Stimulated activated naive CD4-positive, alpha-beta T cell treated with Interleukin-2 at 50 U/mL for 16 hours (primary cell): Measurements from ENCODE around the gene EPC2.
A peak's percentile ranks its signal among the peaks of the same experiment; 100 is the strongest.
"Not testable (repeated sequence)": the region's sequence is repeated elsewhere in the genome, so short reads cannot be mapped to it uniquely, and the experiment has no call there.

Experiments
- DNase-seq: peaks from one replicate; lab custom pipeline; 2025; lab: John Stamatoyannopoulos, UW

Gene EPC2

GRCh38 chr2:148674063-148675020 lies 29.8 kb downstream of the EPC2 start:
- peak; percentile 9 for DNase-seq

GRCh38 chr2:148675708-148676107 lies 31.2 kb downstream of the EPC2 start:
- no peak for DNase-seq

GRCh38 chr2:148678302-148679179 lies 34.0 kb downstream of the EPC2 start:
- not testable (repeated sequence) for DNase-seq

- DNase-seq: no peak
Observed at GRCh38 chr2:148680462-148680861, 35.9 kb downstream of the EPC2 start.

GRCh38 chr2:148681443-148681842 lies 36.9 kb downstream of the EPC2 start:
- DNase-seq: no peak

- not testable (repeated sequence) for DNase-seq
Observed at GRCh38 chr2:148681862-148682261, 37.3 kb downstream of the EPC2 start.

- DNase-seq: no peak
Observed at GRCh38 chr2:148684507-148684906, 40.0 kb downstream of the EPC2 start.

- no peak for DNase-seq
Observed at GRCh38 chr2:148687543-148687942, 43.0 kb downstream of the EPC2 start.

- DNase-seq: not testable (repeated sequence)
Observed at GRCh38 chr2:148688011-148688410, 43.5 kb downstream of the EPC2 start.

- no peak for DNase-seq
Observed at GRCh38 chr2:148696985-148697384, 52.4 kb downstream of the EPC2 start.

- DNase-seq: no peak
Observed at GRCh38 chr2:148699830-148700229, 55.3 kb downstream of the EPC2 start.

GRCh38 chr2:148701039-148701438 lies 56.5 kb downstream of the EPC2 start:
- no peak for DNase-seq

GRCh38 chr2:148701877-148702276 lies 57.3 kb downstream of the EPC2 start:
- DNase-seq: no peak

- no peak for DNase-seq
Observed at GRCh38 chr2:148702475-148702874, 57.9 kb downstream of the EPC2 start.

- no peak for DNase-seq
Observed at GRCh38 chr2:148704247-148704646, 59.7 kb downstream of the EPC2 start.

- DNase-seq: no peak
Observed at GRCh38 chr2:148716378-148716920, 71.9 kb downstream of the EPC2 start.

- no peak for DNase-seq
Observed at GRCh38 chr2:148718039-148718438, 73.5 kb downstream of the EPC2 start.

- no peak for DNase-seq
Observed at GRCh38 chr2:148719195-148719749, 74.7 kb downstream of the EPC2 start.

- no peak for DNase-seq
Observed at GRCh38 chr2:148719941-148720436, 75.4 kb downstream of the EPC2 start.

GRCh38 chr2:148720501-148721001 lies 76.0 kb downstream of the EPC2 start:
- no peak for DNase-seq

GRCh38 chr2:148721520-148721931 lies 77.0 kb downstream of the EPC2 start:
- DNase-seq: no peak
